Stimulated activated CD8-positive, alpha-beta memory T cell treated with anti-CD3 and anti-CD28 coated beads, Interleukin-7, amount 100 ng/mL, for 4 hours (primary cell): ENCODE measurements around the gene ADK.
"Not testable (repeated sequence)": the region's sequence is repeated elsewhere in the genome, so short reads cannot be mapped to it uniquely, and the experiment has no call there.

ENCODE experiments used
- DNase-seq, 2 donors: peaks; one replicate each; pipeline ENCODE4 v3.0.0-alpha.2; 2020; ENCODE audit warnings: low read depth in 2 of 2

Gene ADK

GRCh38 chr10:74488907-74489306 is 337.9 kb downstream of the ADK start:
- DNase-seq, result no peak

DNA sequence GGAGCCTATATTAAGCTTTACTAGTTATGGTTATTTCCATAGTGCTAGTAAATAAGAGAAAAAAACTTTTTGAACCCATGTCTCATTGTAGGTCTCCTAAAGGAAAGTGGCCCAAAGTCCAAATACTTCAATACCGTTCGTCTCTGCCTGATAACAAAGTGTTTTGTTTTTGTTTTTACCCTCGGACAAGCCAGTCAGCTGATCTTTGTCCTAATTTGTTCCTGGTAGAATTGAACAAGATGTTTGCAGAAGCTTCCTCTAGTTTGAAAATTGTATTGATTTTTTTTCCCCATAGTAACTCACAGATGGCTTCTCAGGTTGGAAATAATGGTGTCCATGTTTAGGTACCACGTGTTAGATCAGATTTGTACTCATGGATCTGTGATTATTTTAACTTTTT is 339.5 kb downstream of the ADK start:
- no peak for DNase-seq

GRCh38 chr10:74491014-74491413 is 340.0 kb downstream of the ADK start:
- DNase-seq, result no peak

DNA sequence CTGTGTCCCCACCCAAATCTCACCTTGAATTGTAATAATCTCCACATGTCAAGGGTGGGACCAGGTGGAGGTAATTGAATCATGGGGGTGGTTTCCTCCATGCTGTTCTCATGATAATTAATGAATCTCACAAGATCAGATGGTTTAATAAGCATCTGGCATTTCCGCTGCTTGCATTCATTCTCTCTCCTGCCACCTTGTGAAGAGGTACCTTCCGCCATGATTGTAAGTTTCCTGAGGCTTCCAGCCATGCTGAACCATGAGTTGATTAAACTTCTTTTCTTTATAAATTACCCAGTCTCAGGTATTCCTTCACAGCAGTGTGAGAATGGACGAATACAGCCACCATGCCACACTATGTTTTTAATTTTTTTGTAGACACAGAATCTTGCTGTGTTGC is 345.3 kb downstream of the ADK start:
- DNase-seq, result not testable (repeated sequence)

GRCh38 chr10:74498664-74499063 is 347.6 kb downstream of the ADK start:
- DNase-seq, result not testable (repeated sequence)

DNA sequence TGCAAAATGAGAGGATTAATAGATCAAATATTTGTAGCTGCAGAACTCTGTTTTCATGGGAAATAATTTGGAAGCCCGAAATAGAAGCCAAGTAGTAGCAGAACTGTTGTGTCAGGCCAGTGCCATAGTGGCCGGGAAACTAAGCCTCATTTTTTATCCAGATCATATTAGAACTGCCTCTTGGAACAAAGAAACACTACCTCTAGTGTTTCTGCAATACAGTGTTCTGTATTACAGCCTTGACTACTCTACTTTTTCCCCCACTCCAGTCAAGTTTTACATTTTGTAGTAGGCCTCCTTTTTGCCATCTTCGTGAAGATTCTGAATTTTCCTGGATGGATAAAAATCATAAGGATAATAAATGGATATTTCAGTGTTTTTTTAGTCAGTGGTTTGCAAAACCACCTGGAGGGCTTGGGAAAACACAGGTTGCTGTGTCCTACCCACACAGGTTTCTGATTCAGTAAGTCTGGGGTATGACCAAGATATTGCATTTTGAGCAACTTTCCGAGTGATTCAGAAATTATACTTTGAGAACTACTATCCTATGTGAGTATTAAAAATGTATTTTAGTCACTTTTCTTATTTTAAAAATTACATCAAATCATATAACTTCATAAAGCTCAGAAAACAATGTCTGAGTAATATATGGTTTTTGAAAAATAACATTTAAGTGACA is 349.1 kb downstream of the ADK start:
- DNase-seq, result no peak

- no peak for DNase-seq
Observed at GRCh38 chr10:74500816-74501215, 349.8 kb downstream of the ADK start.

GRCh38 chr10:74502963-74503608 is 352.1 kb downstream of the ADK start:
- DNase-seq, result no peak

- no peak for DNase-seq
Observed at GRCh38 chr10:74507951-74508350, 356.9 kb downstream of the ADK start.

DNA sequence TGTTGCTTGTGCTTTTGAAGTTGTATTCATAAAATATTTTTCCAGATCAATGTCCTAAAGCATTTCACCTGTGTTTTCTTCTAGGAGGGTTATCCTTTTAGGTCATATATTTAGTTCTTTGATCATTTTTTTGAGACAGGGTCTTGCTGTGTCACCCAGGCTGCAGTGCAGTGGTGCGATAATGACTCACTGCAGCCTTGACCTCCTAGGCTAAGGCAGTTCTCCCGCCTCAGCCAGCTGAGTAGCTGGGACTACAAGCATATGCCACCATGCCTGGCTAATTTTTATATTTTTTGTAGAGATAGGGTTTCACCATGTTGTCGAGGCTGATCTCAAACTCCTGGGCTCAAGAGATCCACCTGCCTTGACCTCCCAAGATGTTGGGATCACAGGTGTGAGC is 359.6 kb downstream of the ADK start:
- no peak for DNase-seq

- DNase-seq, result no peak
Observed at GRCh38 chr10:74511051-74511450, 360.0 kb downstream of the ADK start.

DNA sequence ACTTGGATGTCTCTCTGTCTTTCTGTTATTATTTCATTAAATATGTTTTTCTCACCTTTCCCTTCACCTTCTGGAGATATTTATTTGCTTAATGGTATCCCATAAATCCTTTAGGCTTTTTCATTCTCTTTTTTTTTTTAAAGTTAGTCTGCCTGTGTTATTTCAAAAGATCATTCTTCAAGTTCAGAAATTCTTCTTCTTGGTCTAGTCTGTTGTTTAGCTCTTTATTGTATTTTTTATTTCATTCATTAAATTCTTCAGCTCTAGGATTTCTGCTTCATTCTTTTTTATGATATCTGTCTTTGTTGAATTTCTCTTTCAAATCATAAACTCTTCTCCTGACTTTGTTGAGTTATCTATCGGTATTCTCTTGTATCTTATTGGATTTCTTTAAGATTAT is 363.3 kb downstream of the ADK start:
- no peak for DNase-seq

DNA sequence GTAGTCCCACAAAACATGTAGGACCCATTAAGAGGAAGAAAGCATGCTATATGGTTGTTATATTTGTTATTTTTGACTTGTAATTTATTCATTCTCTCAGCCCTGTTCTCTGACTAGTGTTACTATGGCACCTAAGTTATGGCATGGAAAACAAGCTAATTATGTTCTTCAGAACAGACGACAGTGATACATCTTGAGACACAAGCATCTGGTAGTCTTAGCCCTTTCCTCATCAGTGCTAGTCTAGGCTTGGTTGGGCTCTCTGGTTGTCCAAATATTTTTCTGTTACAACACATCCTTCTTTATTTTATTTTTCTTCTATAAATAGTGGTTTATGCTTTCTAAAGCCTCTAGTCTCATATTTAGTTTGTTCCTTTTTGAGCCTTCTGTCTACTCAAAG is 367.0 kb downstream of the ADK start:
- no peak for DNase-seq

GRCh38 chr10:74521526-74521925 is 370.5 kb downstream of the ADK start:
- no peak for DNase-seq

GRCh38 chr10:74523199-74523598 is 372.2 kb downstream of the ADK start:
- no peak for DNase-seq

GRCh38 chr10:74525885-74526284 is 374.9 kb downstream of the ADK start:
- no peak for DNase-seq

GRCh38 chr10:74527611-74528010 is 376.6 kb downstream of the ADK start:
- not testable (repeated sequence) for DNase-seq

- no peak for DNase-seq
Observed at GRCh38 chr10:74529205-74529604, 378.2 kb downstream of the ADK start.

DNA sequence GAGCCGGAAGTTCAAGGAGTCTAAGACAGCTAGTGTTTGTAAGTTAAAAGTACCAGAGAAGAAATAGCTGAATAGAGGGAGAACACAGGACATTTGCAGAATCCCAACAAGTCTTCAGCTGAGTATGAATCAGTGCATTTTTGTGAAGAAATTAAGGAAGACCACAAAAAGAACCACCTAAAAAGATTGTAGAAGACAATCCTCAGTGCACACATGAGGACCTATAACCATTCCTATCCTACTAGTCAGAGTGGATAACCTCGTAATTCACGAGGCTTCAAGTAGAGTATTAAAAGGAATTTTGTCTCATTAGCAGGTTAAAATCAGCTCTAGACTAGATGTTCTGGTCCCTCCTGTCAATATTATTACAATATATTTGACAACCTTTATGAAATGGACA is 380.0 kb downstream of the ADK start:
- no peak for DNase-seq

DNA sequence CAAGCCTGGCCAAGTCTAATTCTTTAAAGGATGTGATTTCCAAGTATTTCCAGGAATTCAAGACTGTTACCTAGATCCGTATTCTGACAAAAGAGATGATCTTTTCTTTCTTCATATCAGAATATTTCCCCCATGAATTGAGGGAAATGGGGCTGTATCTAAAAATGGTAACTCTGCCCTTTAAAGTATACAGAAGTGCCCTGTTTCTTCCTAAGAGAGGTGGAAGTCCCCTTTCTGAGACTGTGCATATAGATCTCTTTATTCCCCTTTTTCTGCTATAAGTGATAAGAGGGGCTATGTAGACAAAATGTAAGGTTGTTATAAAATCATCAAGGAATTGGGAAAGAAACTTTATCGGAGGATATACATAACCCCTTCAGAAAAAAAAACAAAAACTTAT is 388.3 kb downstream of the ADK start:
- no peak for DNase-seq

DNA sequence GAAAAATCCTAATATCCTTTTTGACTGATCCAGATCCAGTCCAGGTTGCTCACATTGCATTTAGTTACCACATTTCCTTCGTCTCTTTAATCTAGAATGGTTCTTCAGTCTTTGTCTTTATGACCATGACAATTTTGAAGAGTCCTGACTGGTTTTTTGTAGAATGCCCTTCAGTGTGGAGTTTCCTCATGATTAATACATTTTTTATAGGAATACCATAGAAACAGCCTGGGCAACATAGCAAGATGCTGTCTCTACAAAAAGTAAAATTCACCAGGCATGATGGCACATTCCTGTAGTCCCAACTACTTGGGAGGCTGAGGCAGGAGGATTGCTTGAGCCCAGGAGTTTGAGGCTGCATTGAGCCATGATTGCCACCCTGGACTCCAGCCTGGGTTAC is 390.4 kb downstream of the ADK start:
- DNase-seq, result no peak

DNA sequence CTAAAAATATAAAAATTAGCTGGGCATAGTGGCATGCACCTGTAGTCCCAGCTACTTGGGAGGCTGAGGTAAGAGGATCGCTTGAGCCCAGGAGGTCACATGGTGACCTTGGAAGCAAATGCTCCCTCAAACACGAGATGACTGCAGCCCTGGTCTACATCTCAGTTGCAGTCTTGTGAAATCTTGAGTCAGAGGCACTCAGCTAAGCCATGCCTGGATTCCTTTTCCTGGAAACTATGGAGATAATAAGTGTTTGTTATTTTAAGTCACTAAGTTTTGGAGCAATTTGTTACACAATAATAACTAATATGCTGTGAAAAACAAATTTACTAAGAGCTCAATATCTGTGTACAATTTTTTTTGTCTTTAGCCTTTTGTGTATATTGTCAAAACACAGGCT is 391.1 kb downstream of the ADK start:
- DNase-seq, result no peak

GRCh38 chr10:74543276-74543675 is 392.3 kb downstream of the ADK start:
- no peak for DNase-seq

GRCh38 chr10:74544106-74544505 is 393.1 kb downstream of the ADK start:
- DNase-seq, result no peak
